Dermis blood vessel endothelial cell (primary cell): Measurements from ENCODE around the gene CAPS. TPM values are rescaled to one million over a fixed set of nuclear protein-coding genes. Genes with fewer than 3 reads are reported as not detected.

Source experiments
- DNase-seq: peaks from one replicate; pipeline ENCODE4 v3.0.0; 2010
- total RNA-seq: library from RNA; depleted of rRNA; stranded (reverse); fragments of >200 nt; gene quantifications from 2 replicates; pipeline ENCODE4 v1.2.3, GENCODE V29; 2014

CAPS gene
- total RNA-seq, 1 donor from 2014 or later = 3.7 TPM

GRCh38 chr19:5935473-5936291 lies 21.6 kb downstream of the CAPS start:
- no peak for DNase-seq

- DNase-seq = no peak
Observed at GRCh38 chr19:5936292-5936592, 22.2 kb downstream of the CAPS start.

- DNase-seq = no peak
Observed at GRCh38 chr19:5937550-5937949, 23.5 kb downstream of the CAPS start.

- no peak for DNase-seq
Observed at GRCh38 chr19:5940260-5941208, 26.5 kb downstream of the CAPS start.

GRCh38 chr19:5941673-5942072 lies 27.6 kb downstream of the CAPS start:
- no peak for DNase-seq

GRCh38 chr19:5943045-5943444 lies 29.0 kb downstream of the CAPS start:
- DNase-seq = no peak

- DNase-seq = no peak
Observed at GRCh38 chr19:5943623-5944022, 29.6 kb downstream of the CAPS start.

- DNase-seq = no peak
Observed at GRCh38 chr19:5947435-5947834, 33.4 kb downstream of the CAPS start.

GRCh38 chr19:5948752-5949564 lies 34.9 kb downstream of the CAPS start:
- DNase-seq = no peak

- no peak for DNase-seq
Observed at GRCh38 chr19:5949792-5950305, 35.8 kb downstream of the CAPS start.

- no peak for DNase-seq
Observed at GRCh38 chr19:5950741-5951140, 36.7 kb downstream of the CAPS start.

- DNase-seq = peak; percentile 28
Observed at GRCh38 chr19:5951338-5951861, 37.3 kb downstream of the CAPS start.

GRCh38 chr19:5952193-5953029 lies 38.4 kb downstream of the CAPS start:
- DNase-seq = peak; percentile 41

- DNase-seq = peak; percentile 53
Observed at GRCh38 chr19:5953030-5953589, 39.1 kb downstream of the CAPS start.

GRCh38 chr19:5953680-5954213 lies 39.7 kb downstream of the CAPS start:
- peak; percentile 33 for DNase-seq

GRCh38 chr19:5954293-5954692 lies 40.2 kb downstream of the CAPS start:
- no peak for DNase-seq

GRCh38 chr19:5955636-5955935 lies 41.5 kb downstream of the CAPS start:
- no peak for DNase-seq

- DNase-seq = no peak
Observed at GRCh38 chr19:5956323-5956722, 42.3 kb downstream of the CAPS start.

GRCh38 chr19:5956728-5957127 lies 42.7 kb downstream of the CAPS start:
- DNase-seq = no peak

- no peak for DNase-seq
Observed at GRCh38 chr19:5957170-5957569, 43.1 kb downstream of the CAPS start.
